Gastrocnemius medialis (tissue), 4 donors: ENCODE results near the gene MAP2K5. TPM values are rescaled to one million over a fixed set of nuclear protein-coding genes. Genes with fewer than 3 reads are reported as not detected.

Source experiments
- ATAC-seq, 2 donors: fragments of 150-250 bp; one replicate each; pipeline ENCODE4 v1.9.1; 2016
- DNase-seq, 2 donors: peaks; one replicate each; pipeline ENCODE4 v3.0.0-alpha.2; 2019
- H3K27ac ChIP-seq, 4 donors: fragments of 200-600 bp; sonication (generic); 1 replicate in 1 of 4; 2 replicates in 3 of 4; pipeline ENCODE4 v1.5.1; 2016 to 2018; ENCODE audit warnings: mild to moderate bottlenecking in 2 of 4, moderate library complexity in 1 of 4
- H3K27me3 ChIP-seq, 3 donors: fragments of 200-600 bp; sonication (generic) in 2 of 3; 1 replicate in 1 of 3; 2 replicates in 2 of 3; pipeline versions ENCODE4 v1.5.1 to v1.6.0; 2016 to 2019; ENCODE audit warnings: mild to moderate bottlenecking in 1 of 3, moderate library complexity in 1 of 3
- H3K36me3 ChIP-seq, 2 donors: fragments of 200-600 bp; sonication (generic) in 1 of 2; one replicate each; pipeline ENCODE4 v1.5.1; 2017 to 2018
- H3K4me1 ChIP-seq, 2 donors: fragments of 200-600 bp; sonication (generic) in 1 of 2; one replicate each; pipeline ENCODE4 v1.5.1; 2016 to 2017; ENCODE audit warnings: mild to moderate bottlenecking in 2 of 2
- H3K4me3 ChIP-seq, 4 donors: fragments of 200-600 bp; sonication (generic) in 3 of 4; 1 replicate in 1 of 4; 2 replicates in 3 of 4; pipeline ENCODE4 v1.5.1; 2016 to 2019; ENCODE audit warnings: mild to moderate bottlenecking in 2 of 4
- H3K9me3 ChIP-seq, 3 donors: fragments of 200-600 bp; sonication (generic) in 2 of 3; 1 replicate in 1 of 3; 2 replicates in 2 of 3; pipeline ENCODE4 v1.5.1; 2016 to 2019
- CTCF ChIP-seq, 5 experiments: fragments of 450-650 bp in 3 of 5; fragments of 200-600 bp in 2 of 5; sonication (generic) in 2 of 5; IDR thresholded peaks in 4 of 5; conservative IDR thresholded peaks in 1 of 5; 1 replicate in 4 of 5; 2 replicates in 1 of 5; pipeline ENCODE4 v1.5.1; 2016 to 2019; ENCODE audit warnings: antibody characterized with exemption in 5 of 5, mild to moderate bottlenecking in 3 of 5, moderate library complexity in 3 of 5
- POLR2A ChIP-seq, 2 donors: fragments of 450-650 bp; IDR thresholded peaks; one replicate each; pipeline ENCODE4 v1.6.1; 2017; ENCODE audit warnings: antibody characterized with exemption in 2 of 2, mild to moderate bottlenecking in 2 of 2, moderate library complexity in 2 of 2
- in situ Hi-C, 4 donors: fragments of 200-750 bp; cut with MboI; loops; one replicate each; pipeline versions ENCODE4 v1.15.0 to v1.8.0; 2017; ENCODE audit warnings: low sequenced_read_pairs in 4 of 4
- intact Hi-C: fragments of 100-400 bp; cut with DNase I; formaldehyde crosslinking; loops from one replicate; pipeline ENCODE4 v1.15.1; 2023; ENCODE audit warnings: low total_unique reads
- total RNA-seq, 4 donors: library from RNA; depleted of rRNA; stranded (reverse); fragments of >200 nt; gene quantifications; one replicate each; pipeline versions ENCODE4 v1.1.0 to v1.2.3, GENCODE V29; 2016

The MAP2K5 gene
- total RNA-seq, 4 donors from 2014 or later = 5.9 to 6.8 (median 6.4) TPM

GRCh38 chr15:67719330-67719959, 176.9 kb downstream of the MAP2K5 start:
- H3K9me3 ChIP-seq = no peaks in the 10 kb centered on the region
- H3K27me3 ChIP-seq = no peaks in the 10 kb centered on the region
- in situ Hi-C loops = no loop called here
- no peak overlapping the region for H3K27ac ChIP-seq
- no peaks in the 10 kb centered on the region for H3K4me1 ChIP-seq
- no peak for DNase-seq
- intact Hi-C loops = no loop called here
- H3K36me3 ChIP-seq = no peaks in the 10 kb centered on the region
- ATAC-seq = no peak
- H3K4me3 ChIP-seq = no peak overlapping the region
- TF ChIP-seq CTCF (IDR thresholded peaks at IDR 0.05 in 4 of 5, conservative IDR thresholded peaks at IDR 0.05 in 1 of 5) (no peak), POLR2A (IDR thresholded peaks at IDR 0.05) (no peak)

GRCh38 chr15:67720556-67721175, 178.2 kb downstream of the MAP2K5 start:
- Histone ChIP-seq H3K27me3 (no peaks in the 10 kb centered on the region), H3K36me3 (no peaks in the 10 kb centered on the region), H3K4me3 (no peak overlapping the region), H3K27ac (no peak overlapping the region), H3K4me1 (no peaks in the 10 kb centered on the region), H3K9me3 (no peaks in the 10 kb centered on the region)
- in situ Hi-C loops (no loop called here), intact Hi-C loops (no loop called here)
- TF ChIP-seq CTCF (IDR thresholded peaks at IDR 0.05 in 4 of 5, conservative IDR thresholded peaks at IDR 0.05 in 1 of 5) (no peak), POLR2A (IDR thresholded peaks at IDR 0.05) (no peak)
- DNase-seq = no peak
- ATAC-seq = no peak

GRCh38 chr15:67722030-67722817, 179.7 kb downstream of the MAP2K5 start:
- Histone ChIP-seq H3K36me3 (no peaks in the 10 kb centered on the region), H3K27me3 (no peaks in the 10 kb centered on the region), H3K4me3 (no peak overlapping the region), H3K27ac (no peak overlapping the region), H3K4me1 (no peaks in the 10 kb centered on the region), H3K9me3 (no peaks in the 10 kb centered on the region)
- in situ Hi-C loops (no loop called here), intact Hi-C loops (no loop called here)
- TF ChIP-seq POLR2A (IDR thresholded peaks at IDR 0.05) = no peak
- no peak for TF ChIP-seq CTCF (IDR thresholded peaks at IDR 0.05 in 4 of 5, conservative IDR thresholded peaks at IDR 0.05 in 1 of 5)
- DNase-seq = no peak
- no peak for ATAC-seq

GRCh38 chr15:67723294-67724024, 181.0 kb downstream of the MAP2K5 start:
- Histone ChIP-seq H3K4me3 (no peak overlapping the region), H3K9me3 (no peaks in the 10 kb centered on the region), H3K27me3 (no peaks in the 10 kb centered on the region), H3K4me1 (no peaks in the 10 kb centered on the region), H3K27ac (no peak overlapping the region), H3K36me3 (no peaks in the 10 kb centered on the region)
- intact Hi-C loops (no loop called here), in situ Hi-C loops (no loop called here)
- TF ChIP-seq CTCF (IDR thresholded peaks at IDR 0.05 in 4 of 5, conservative IDR thresholded peaks at IDR 0.05 in 1 of 5) = no peak
- TF ChIP-seq POLR2A (IDR thresholded peaks at IDR 0.05) = no peak
- ATAC-seq (no peak), DNase-seq (no peak)
